ENCODE results near the gene UBE3A. TPM values are rescaled to one million over a fixed set of nuclear protein-coding genes. Genes with fewer than 3 reads are reported as not detected.

The UBE3A gene
- total RNA-seq, 1 donor from 2014 or later: 123 TPM

GRCh38 chr15:25331860-25332259 is 107.0 kb downstream of the UBE3A start:
- no peak for DNase-seq (ENCODE audit: low spot score)

GRCh38 chr15:25331404-25331803 is 107.4 kb downstream of the UBE3A start:
- no peak for DNase-seq (ENCODE audit: low spot score)

- DNase-seq (ENCODE audit: low spot score): no peak
Measured at GRCh38 chr15:25329696-25330095, 109.1 kb downstream of the UBE3A start.

GRCh38 chr15:25327686-25328085 is 111.1 kb downstream of the UBE3A start:
- DNase-seq (ENCODE audit: low spot score): no peak

GRCh38 chr15:25325187-25325586 is 113.6 kb downstream of the UBE3A start:
- DNase-seq (ENCODE audit: low spot score): no peak

- no peak for DNase-seq (ENCODE audit: low spot score)
Measured at GRCh38 chr15:25323420-25323819, 115.4 kb downstream of the UBE3A start.

GRCh38 chr15:25287823-25288222 is 151.0 kb downstream of the UBE3A start:
- no peak for DNase-seq (ENCODE audit: low spot score)

All from ureter (tissue), 1 donor.